CD4-positive, alpha-beta T cell treated with Interleukin-15 for 4 hours (primary cell): ENCODE data around the gene LILRB1.
"Not testable (repeated sequence)": the region's sequence is repeated elsewhere in the genome, so short reads cannot be mapped to it uniquely, and the experiment has no call there.

Source experiments
- DNase-seq: peaks from one replicate; pipeline ENCODE4 v3.0.0-alpha.2; 2020; ENCODE audit warnings: low spot score

The LILRB1 gene

DNA sequence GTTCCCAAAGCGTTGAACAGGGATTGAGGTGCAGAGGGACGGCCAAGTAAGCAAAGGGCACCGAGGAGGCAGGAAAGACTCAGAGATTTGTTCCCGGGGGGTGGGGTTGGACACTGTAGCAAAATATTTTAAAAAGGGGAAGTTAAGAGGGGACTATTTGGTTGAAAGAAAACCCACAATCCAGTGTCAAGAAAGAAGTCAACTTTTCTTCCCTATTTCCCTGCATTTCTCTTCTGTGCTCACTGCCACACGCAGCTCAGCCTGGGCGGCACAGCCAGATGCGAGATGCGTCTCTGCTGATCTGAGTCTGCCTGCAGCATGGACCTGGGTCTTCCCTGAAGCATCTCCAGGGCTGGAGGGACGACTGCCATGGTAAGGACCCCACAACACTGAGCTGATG, at the start of gene LILRB1:
Gene LILRB1, plus strand, starts transcription at position 223 of the 400 bp plus-strand sequence. CDS start 590 bp downstream, outside the sequence.
- DNase-seq, result not testable (repeated sequence)

DNA sequence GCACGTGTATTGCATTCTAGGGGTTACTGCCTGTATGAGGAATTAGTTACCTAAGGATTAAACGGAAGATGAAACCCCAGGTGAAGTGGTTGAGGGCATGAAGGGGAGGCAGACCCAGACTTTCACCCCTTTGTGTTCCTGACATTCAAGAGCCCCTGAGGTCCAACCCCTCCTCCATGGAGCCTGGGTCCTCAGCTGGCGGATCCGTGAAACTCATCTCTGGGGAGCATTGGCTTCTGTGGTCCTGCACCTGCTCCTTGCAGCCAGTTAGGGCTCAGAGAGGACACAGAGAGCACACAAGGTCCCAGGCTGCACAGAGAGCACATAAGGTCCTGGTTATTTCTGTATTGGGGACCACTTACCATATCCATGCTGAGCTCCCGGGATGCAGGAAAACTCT, 43.9 kb upstream of the LILRB1 start:
- DNase-seq, result no peak

DNA sequence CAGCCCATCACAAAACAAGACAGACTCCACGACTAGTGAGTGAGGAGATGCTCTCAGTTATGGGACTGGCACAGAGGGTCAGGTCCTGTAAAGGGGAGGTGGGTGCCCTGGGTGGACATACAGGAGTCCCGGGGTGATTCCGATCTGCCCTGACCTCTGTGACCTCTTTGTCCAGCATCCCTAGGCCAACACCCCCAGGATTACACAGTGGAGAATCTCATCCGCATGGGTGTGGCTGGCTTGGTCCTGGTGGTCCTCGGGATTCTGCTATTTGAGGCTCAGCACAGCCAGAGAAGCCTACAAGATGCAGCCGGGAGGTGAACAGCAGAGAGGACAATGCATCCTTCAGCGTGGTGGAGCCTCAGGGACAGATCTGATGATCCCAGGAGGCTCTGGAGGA, 43.3 kb upstream of the LILRB1 start:
- no peak for DNase-seq

DNA sequence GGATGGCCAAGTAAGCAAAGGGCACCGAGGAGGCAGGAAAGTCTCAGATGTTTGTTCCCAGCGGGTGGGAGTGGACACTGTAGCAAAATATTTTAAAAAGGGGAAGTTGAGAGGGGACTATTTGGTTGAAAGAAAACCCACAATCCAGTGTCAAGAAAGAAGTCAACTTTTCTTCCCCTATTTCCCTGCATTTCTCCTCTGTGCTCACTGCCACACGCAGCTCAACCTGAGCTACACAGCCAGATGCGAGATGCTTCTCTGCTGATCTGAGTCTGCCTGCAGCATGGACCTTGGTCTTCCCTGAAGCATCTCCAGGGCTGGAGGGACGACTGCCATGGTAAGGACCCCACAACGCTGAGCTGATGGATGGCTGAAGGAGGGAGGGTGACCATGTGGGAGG, 36.8 kb upstream of the LILRB1 start, which contains the start of gene LILRA1:
Gene LILRA1, plus strand, starts transcription at position 188 of the 400 bp plus-strand sequence. CDS start 613 bp downstream, outside the sequence.
- DNase-seq, result not testable (repeated sequence)

DNA sequence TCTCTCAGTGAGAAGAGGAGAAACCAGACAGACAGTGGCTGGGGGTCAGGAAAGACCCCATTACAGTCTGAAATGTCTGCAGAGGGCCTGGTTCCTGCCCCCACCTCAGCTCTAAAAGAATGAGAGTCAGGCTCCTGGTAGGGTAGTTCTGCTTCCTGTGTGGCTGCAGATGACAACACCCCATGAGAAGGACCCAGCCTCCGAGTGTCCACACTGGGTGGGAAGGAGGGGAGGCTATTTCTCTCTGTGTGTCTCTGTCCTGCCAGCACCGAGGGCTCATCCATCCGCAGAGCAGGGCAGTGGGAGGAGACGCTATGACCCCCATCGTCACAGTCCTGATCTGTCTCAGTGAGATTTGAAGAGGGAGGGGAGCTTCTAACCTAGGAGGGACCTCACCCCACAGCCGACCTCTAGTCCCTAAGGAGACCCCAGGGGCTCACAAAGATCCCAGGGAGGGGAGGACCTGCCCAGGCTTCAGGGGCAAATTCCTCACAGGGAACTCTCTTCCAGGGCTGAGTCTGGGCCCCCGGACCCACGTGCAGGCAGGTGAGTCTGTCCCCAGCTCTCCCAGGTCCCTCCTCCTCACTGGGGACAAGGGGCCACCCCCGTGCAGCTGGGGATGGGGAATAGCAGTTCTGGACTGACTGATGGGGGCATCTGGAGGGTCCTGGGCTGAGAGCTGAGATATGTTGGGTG, 36.2 kb upstream of the LILRB1 start:
- DNase-seq, result not testable (repeated sequence)

DNA sequence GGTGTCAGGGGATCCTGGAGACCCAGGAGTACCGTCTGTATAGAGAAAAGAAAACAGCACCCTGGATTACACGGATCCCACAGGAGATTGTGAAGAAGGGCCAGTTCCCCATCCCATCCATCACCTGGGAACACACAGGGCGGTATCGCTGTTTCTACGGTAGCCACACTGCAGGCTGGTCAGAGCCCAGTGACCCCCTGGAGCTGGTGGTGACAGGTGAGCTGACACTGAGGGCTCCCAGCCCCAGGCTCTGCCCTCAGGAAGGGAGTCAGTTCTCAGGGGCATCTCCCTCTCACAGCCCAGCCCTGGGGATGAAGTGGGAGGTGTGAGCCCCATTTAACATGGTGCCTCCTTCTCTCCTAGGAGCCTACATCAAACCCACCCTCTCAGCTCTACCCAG, 35.5 kb upstream of the LILRB1 start:
- no peak for DNase-seq

DNA sequence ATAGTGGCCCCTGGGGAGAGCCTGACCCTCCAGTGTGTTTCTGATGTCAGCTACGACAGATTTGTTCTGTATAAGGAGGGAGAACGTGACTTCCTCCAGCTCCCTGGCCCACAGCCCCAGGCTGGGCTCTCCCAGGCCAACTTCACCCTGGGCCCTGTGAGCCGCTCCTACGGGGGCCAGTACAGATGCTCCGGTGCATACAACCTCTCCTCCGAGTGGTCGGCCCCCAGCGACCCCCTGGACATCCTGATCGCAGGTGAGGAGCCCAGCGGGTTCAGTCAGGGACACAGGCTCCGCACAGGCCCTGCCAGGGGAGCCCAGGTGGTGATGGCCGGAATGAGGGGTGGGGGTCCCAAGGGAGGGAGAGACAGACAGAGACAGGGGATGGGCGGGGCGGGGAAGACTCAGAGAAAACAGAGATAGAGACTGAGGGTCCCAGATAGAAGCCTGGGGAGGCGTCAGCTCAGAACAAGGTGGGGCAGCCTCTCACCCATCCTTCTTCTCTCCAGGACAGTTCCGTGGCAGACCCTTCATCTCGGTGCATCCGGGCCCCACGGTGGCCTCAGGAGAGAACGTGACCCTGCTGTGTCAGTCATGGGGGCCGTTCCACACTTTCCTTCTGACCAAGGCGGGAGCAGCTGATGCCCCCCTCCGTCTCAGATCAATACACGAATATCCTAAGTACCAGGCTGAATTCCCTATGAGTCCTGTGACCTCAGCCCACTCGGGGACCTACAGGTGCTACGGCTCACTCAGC, 34.4 kb upstream of the LILRB1 start:
- not testable (repeated sequence) for DNase-seq

DNA sequence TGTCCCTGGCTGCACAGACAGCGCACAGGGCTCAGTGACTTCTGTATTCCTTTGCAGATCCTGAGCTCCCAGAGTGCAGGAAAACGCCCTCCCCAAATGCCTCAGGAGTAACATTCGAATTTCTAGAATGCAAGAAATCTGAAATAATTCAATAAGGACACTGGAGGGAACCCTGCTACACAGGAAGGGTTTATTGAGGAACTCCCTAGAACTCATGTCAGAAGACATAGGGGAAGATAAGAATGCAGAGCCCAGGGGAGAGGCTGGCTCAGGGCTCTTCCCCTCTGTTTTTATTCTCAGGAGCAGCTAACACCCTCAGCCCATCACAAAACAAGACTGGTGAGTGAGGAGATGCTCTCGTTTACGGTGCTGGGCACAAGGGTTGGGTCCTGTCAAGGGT, 30.1 kb upstream of the LILRB1 start:
- no peak for DNase-seq

DNA sequence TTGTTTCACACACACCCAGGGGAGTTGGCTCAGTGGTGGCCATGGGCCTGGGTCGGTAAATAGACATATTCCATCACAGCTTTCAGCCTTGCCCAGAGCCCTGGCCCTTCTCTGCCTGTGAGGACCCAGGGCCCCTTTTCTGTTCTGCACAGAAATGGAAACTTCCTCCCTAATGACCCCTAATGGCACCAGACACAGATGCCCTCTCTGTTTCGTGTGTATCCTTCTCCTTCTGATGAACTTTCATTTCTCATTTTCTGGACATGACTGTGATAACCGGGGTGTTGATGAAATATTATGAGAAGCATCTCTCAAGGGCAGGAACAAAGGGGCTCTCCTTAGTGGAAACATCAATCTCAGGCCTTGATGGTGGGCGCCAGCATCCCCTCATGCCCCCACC, 24.1 kb upstream of the LILRB1 start:
- DNase-seq, result no peak

DNA sequence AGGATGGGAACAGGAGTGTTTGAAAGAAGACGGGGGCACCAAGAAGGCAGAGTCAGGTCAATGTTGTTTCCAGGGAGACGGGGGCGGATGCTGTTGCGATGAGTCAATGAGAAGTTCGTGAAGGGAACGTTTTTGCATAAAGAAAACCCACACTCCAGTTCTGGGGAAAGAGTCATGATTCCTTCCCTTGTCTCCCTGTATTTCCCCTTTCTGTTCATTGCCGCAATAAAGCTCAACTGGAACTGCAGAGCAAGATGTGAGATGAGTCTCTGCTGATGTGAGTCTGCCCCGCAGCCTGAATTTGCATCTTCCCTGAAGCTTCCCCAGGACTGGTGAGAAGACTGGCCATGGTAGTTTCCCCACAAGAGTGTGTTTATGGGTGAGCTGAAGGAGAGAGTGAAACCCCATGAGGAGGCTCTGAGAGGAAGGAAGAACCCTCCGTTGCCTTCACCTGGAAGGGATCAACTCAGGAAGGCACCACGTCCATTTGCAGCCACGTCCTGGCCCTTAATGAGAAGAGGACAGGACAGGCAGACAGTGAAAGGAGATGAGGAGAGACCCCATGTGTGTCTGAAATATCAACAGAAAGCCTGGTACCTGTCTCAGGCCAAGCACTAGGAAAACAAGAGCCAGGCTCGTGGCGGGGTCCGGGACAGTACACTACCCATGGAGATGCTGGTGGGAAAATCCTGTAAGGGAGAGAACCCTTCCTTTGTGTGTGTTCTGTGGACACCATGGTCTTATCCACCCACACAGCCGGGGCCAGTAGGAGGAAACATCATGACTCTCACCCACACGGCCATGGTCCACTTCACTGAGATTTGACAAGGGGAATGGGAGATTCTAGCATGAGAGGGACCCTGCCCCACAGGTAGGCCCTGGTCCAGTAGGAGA, 23.1 kb upstream of the LILRB1 start:
- DNase-seq, result no peak

DNA sequence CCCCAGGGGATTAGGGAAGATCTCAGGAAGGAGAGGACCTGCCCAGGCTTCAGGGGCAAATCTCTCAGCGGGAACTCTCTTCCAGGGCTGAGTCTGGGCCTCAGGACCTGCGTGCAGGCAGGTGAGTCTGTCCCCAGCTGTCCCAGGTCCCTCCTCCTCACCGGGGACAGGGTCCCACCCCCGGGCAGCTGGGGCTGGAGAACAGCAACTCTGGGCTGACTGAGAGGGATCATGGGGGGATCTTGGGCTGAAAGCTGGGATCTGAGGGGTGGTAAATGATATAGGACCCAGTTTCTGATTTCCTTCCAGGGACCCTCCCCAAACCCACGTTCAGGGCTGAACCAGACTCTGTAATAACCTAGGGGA, 22.5 kb upstream of the LILRB1 start:
- DNase-seq, result no peak

DNA sequence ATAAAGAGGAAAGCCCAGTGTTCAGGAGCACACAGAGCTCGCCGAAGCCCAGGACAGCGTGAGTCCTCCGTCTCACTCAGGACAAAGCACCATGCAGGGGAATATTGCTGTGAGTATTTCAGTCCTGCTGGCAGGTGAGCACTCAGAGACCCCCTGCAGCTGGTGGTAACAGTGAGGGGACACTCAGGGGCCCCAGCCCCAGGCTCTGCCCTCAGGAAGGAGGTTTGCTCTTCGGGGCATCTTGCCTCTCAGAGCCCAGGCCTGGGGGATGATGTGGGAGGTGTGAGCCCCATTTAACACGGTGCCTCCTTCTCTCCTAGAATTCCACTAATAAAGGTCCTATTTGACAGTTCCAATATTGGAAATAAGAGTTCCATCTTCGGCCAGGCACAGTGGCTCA, 22.1 kb upstream of the LILRB1 start:
- DNase-seq, result no peak

DNA sequence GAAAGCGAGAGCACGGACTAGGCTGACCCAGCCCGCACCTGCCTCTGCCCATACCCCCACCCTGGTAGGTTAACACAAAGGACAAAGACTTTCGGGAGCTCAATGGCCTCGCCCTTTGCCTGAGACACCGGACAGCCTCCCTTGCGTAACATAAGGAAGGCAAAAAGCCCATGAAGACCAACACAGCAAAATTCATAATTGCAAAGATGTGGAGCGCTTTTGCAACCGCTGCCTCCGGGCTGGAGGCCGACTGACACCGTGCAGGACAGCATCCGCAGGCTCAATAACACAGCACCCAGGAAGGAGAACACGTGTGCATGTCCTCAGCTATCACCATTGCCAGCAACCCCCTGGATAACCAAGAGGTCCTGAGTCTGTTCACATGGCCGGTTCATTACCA, 21.5 kb upstream of the LILRB1 start:
- DNase-seq, result no peak

DNA sequence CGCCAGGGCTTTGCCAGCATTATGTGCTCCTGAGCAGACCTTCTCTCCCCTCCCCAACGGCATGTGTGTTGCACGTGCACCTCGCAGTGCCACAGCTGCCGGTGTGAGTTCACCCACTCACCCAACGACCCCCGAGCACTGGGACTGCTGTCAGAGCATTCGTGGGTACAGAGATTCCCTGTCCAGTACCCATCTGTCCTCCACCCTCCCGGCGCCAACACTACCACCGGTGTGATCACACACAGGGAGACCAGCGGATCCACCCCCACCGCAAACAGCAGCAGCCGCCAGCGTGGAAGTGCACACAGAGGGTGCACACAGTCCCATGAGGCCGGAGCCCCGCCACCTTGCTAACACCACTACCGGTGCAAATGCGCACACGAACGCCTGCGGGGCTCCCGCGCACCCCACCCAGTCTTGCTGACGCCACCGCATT, 20.9 kb upstream of the LILRB1 start:
- DNase-seq, result no peak

DNA sequence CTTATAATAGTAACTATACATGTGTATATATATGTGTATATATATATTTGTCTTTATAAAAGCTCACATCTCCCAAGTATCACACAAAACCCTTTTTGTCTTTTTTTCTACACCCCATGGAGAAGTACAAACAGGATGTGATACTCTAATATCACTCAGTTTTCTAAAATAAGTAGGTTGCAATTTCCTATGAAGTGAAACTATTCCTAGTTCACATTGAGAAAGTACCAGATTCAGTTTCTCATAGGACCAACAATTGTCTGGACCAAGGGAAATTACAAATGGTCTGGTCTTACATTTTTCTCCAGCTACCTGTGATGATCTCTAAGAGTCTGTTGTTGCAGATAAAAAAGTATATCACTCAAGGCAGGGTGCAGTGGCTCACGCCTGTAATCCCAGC, 17.9 kb upstream of the LILRB1 start:
- no peak for DNase-seq

DNA sequence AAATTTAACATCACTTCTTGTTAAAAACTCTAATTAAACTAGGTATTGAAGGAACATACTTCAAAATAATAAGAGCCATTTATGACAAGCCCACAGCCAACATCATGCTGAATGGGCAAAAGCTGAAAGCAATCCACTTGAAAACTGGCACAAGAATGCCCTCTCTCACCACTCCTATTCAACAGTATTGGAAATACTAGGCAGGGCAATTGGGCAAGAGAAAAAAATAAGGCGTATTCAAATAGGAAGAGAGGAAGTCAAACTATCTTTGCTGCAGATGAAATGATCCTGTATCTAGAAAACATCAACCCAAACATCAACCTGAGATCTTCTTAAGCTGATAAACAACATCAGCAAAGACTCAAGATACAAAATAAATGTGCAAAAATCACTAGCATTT, 15.6 kb upstream of the LILRB1 start:
- no peak for DNase-seq

DNA sequence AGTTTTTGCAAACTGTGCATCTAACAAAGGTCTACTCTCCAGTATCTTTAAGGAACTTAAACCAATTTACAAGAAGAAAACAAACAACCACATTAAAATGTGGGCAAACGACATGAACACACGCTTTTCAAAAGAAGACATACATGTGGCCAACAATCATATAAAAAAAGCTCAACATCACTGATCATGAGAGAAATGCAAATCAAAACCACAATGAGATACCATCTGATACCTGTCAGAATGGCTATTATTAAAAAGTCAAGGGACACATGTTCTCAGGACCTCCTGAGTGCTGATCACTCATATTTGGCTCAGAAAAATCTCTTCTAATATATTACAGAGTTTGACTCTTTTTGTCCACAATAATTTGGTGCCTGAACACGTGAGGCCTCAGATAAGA, 14.2 kb upstream of the LILRB1 start:
- DNase-seq, result no peak

DNA sequence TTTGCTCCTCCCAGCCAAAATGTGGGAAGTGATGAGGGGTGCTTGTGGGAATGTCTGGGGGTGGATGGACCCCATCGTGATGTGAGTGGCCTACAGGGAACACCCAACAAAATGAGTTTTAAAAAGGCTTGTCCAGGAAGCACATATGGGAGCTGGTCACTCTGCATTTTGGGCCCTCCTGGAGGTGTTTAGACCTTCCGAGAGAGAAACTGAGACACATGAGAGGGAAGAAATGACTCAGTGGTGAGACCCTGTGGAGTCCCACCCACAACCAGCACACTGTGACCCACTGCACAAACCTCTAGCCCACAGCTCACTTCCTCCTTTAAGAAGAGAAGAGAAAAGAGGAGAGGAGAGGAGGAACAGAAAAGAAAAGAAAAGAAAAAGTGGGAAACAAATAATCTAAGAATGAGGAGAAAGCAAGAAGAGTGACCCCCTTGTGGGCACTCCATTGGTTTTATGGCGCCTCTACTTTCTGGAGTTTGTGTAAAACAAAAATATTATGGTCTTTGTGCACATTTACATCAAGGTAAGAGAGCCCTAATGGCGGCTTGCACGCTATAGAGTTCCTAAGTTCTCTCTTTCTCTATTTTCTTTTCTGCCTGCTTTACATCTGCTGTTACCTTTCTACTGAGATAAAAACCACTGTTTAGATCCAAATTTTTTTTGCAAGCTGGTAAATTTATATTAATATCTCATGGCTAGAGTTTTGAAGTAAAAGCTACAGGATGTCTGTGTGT, 13.3 kb upstream of the LILRB1 start:
- DNase-seq, result no peak

DNA sequence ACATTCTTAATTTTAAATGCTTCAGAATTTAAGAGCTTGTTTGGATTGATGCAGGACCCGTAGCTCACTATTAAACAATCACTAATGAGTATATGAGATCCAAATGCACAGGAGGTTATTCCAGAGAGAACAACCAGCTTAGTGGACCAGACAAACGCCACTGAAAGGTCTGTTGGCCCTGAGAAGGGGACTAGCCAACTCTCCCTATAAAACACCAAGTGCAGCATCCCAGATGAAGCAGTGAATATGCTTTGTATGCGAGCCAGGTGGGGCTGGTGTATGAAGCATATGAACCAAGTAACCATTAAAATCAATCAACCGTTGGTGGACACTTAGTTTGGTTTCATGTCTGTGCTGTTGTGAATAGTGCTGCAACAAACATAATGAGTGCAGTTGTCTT, 9.8 kb upstream of the LILRB1 start:
- DNase-seq, result no peak

DNA sequence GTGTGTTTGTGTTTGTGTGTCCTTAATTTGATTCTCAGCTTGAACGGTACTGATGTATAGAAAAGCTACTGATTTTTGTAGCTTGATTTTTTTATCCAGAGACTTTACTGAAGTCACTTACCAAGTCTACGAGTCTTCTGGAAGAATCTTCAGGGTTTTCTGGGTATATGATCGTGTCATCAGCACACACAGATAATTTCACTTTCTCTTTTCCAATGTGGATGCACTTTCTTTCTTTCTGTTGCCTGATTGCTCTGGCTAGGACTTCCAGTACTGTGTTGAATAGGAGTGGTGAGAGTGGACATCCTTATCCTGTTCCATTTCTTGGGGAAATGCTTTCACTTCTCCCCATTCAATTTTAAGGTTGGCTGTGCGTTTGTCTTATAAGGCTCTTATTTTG, 7.9 kb upstream of the LILRB1 start:
- DNase-seq, result no peak

DNA sequence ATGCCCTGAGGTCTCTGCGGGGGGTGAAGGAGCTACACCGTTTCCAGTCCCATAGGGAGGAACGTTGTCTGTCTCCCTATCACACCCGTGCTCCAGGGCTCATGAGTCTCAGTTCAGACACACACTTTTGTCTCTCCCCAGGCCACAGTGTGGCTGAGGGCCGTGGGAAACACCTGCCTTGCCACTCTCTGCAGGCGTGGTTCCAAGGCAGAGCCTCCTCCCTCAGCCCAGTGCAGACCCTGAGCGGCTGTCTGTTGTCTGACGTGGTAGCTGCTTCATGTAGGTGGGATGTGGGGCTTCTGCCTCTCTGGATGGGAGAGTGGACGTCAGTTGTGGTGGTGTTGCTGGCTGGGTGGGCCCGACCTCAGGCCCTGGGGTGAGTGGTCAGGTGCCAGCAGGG, 6.0 kb upstream of the LILRB1 start:
- DNase-seq, result not testable (repeated sequence)
